Osteoblast (primary cell): ENCODE data around the gene ZC2HC1B. TPM values are rescaled to one million over a fixed set of nuclear protein-coding genes. Genes with fewer than 3 reads are reported as not detected.

ENCODE experiments used
- DNase-seq: peaks from one replicate; pipeline ENCODE4 v3.0.0; 2011; ENCODE audit warnings: low spot score, mixed read lengths; ENCODE audit not compliant: insufficient read length; ENCODE audit errors: missing footprints
- H2AFZ ChIP-seq: 2 replicates; pipeline ENCODE4 v1.6.0; 2011; ENCODE audit warnings: mild to moderate bottlenecking, low read length
- H3K27ac ChIP-seq: 2 replicates; pipeline ENCODE4 v1.5.1; 2011; ENCODE audit warnings: mild to moderate bottlenecking, low read depth, low read length, moderate library complexity
- H3K27me3 ChIP-seq: 2 replicates; pipeline ENCODE4 v1.6.0; 2012; ENCODE audit warnings: mild to moderate bottlenecking, control low read depth, inconsistent platforms, low read length, moderate library complexity; ENCODE audit not compliant: insufficient read depth
- H3K36me3 ChIP-seq: 2 replicates; pipeline ENCODE4 v1.5.1; 2011; ENCODE audit warnings: mild to moderate bottlenecking, low read length, control low read depth, moderate library complexity; ENCODE audit not compliant: insufficient read depth
- H3K4me1 ChIP-seq: 2 replicates; pipeline ENCODE4 v1.5.1; 2011; ENCODE audit warnings: mild to moderate bottlenecking, low read length, control low read depth, moderate library complexity; ENCODE audit not compliant: insufficient read depth
- H3K4me2 ChIP-seq: 2 replicates; pipeline ENCODE4 v1.6.0; 2011; ENCODE audit warnings: mild to moderate bottlenecking, low read length; ENCODE audit not compliant: insufficient read depth
- H3K4me3 ChIP-seq: fragments of 200-600 bp; sonication (generic); 3 replicates; pipeline ENCODE4 v1.5.1; 2012; ENCODE audit warnings: mild to moderate bottlenecking, low read length, inconsistent platforms; ENCODE audit not compliant: insufficient read depth
- H3K79me2 ChIP-seq: 2 replicates; pipeline ENCODE4 v1.6.0; 2012; ENCODE audit warnings: mild to moderate bottlenecking, low read length, control low read depth, inconsistent platforms; ENCODE audit not compliant: insufficient read depth
- H3K9me3 ChIP-seq: 2 replicates; pipeline ENCODE4 v1.5.1; 2011; ENCODE audit warnings: low read depth, low read length, control low read depth
- H4K20me1 ChIP-seq: 2 replicates; pipeline ENCODE4 v1.6.0; 2012; ENCODE audit warnings: mild to moderate bottlenecking, low read length, control low read depth; ENCODE audit not compliant: insufficient read depth
- total RNA-seq: library from RNA; depleted of rRNA; stranded (reverse); fragments of >200 nt; gene quantifications from 2 replicates; pipeline ENCODE4 v1.2.3, GENCODE V29; 2012
- TF ChIP-seq, protein P1 (sequence below): IDR thresholded peaks from 2 replicates; pipeline ENCODE4 v1.5.1; 2011; ENCODE audit warnings: mild to moderate bottlenecking, low read depth, low read length, moderate library complexity; ENCODE audit errors: extremely low read depth

The ZC2HC1B gene, protein sequence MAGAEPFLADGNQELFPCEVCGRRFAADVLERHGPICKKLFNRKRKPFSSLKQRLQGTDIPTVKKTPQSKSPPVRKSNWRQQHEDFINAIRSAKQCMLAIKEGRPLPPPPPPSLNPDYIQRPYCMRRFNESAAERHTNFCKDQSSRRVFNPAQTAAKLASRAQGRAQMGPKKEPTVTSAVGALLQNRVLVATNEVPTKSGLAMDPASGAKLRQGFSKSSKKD
- total RNA-seq, result not detected in 2 replicates

DNA sequence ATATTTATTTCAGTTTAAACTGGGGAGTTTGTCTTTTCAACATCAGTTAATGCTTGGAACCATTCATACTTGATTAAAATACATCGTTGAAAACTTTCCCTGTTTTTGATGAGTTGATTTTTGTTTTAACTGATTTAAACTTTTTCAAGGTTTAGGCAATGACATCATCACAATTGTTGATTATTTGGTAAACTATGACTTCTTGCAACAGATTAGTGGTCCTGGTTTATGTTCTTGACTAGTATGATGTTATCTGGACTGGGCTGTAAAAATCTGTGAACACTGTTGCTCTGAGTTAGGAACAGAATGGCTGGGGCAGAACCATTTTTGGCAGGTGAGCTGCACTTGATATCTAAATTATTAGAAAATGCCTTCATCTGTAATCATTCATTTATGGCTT, at the start of gene ZC2HC1B:
Gene ZC2HC1B (plus strand): TSS at position 241 of the 400 bp plus-strand sequence. CDS start 66 bp downstream, at position 307.
- no peak within 1 kb of the TSS for H2AFZ ChIP-seq
- no peaks in the 10 kb centered on the region for H3K9me3 ChIP-seq
- no peaks in the 10 kb centered on the region for H3K27me3 ChIP-seq
- H3K4me3 ChIP-seq, result no peak within 1 kb of the TSS
- DNase-seq, result no peak
- no peaks in the 10 kb centered on the region for H3K4me1 ChIP-seq
- H4K20me1 ChIP-seq, result no peaks in the 10 kb centered on the region
- H3K4me2 ChIP-seq, result no peak within 1 kb of the TSS
- H3K79me2 ChIP-seq, result no peaks in the 10 kb centered on the region
- H3K27ac ChIP-seq, result no peak within 1 kb of the TSS
- H3K36me3 ChIP-seq, result peaks cover 52% of the 10 kb centered on the region
- TF ChIP-seq, protein P1, sequence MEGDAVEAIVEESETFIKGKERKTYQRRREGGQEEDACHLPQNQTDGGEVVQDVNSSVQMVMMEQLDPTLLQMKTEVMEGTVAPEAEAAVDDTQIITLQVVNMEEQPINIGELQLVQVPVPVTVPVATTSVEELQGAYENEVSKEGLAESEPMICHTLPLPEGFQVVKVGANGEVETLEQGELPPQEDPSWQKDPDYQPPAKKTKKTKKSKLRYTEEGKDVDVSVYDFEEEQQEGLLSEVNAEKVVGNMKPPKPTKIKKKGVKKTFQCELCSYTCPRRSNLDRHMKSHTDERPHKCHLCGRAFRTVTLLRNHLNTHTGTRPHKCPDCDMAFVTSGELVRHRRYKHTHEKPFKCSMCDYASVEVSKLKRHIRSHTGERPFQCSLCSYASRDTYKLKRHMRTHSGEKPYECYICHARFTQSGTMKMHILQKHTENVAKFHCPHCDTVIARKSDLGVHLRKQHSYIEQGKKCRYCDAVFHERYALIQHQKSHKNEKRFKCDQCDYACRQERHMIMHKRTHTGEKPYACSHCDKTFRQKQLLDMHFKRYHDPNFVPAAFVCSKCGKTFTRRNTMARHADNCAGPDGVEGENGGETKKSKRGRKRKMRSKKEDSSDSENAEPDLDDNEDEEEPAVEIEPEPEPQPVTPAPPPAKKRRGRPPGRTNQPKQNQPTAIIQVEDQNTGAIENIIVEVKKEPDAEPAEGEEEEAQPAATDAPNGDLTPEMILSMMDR, result no peak

- no peak overlapping the region for H2AFZ ChIP-seq
- DNase-seq, result no peak
Observed at GRCh38 chr6:143817621-143818020, 46.7 kb upstream of the ZC2HC1B start.

DNA sequence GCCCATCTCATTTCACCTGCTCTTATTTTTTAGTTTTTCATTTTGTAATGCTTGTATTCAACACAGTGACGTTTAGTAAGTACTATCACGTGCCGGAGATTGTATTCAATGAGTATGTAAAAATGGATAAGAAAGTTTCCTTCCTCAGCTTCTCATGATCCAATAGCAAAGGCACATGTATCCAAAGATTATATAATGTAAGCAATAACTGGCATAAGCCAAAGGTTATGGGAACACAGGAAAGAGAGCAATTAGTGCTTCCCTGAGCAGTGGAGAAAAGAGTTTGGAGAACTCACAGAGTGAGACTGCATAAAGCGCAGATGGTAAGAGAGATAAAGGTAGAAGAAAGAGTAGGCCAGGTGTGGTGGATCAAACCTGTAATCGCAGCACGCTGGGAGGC, 42.9 kb upstream of the ZC2HC1B start:
- no peak for DNase-seq
- Histone ChIP-seq H3K4me2 (no peak overlapping the region), H3K36me3 (peaks cover 3% of the 10 kb centered on the region), H3K79me2 (no peaks in the 10 kb centered on the region), H3K4me3 (no peak overlapping the region), H4K20me1 (no peaks in the 10 kb centered on the region), H3K9me3 (no peaks in the 10 kb centered on the region), H2AFZ (no peak overlapping the region), H3K27me3 (no peaks in the 10 kb centered on the region), H3K27ac (no peak overlapping the region), H3K4me1 (no peaks in the 10 kb centered on the region)
- TF ChIP-seq, protein P1, result no peak

More at GRCh38 chr6:143817621-143818020, 46.7 kb upstream of the ZC2HC1B start:
- no peak overlapping the region for H3K27ac ChIP-seq
- no peaks in the 10 kb centered on the region for H3K79me2 ChIP-seq
- H3K4me1 ChIP-seq, result no peaks in the 10 kb centered on the region
- no peak overlapping the region for H3K4me2 ChIP-seq
- TF ChIP-seq, protein P1, result no peak
- H4K20me1 ChIP-seq, result no peaks in the 10 kb centered on the region
- H3K9me3 ChIP-seq, result no peaks in the 10 kb centered on the region
- no peak overlapping the region for H3K4me3 ChIP-seq
- H3K36me3 ChIP-seq, result peaks cover 3% of the 10 kb centered on the region
- no peaks in the 10 kb centered on the region for H3K27me3 ChIP-seq

- H3K27me3 ChIP-seq, result no peaks in the 10 kb centered on the region
- no peaks in the 10 kb centered on the region for H4K20me1 ChIP-seq
- H3K9me3 ChIP-seq, result no peaks in the 10 kb centered on the region
- TF ChIP-seq, protein P1, result no peak
- H3K79me2 ChIP-seq, result no peaks in the 10 kb centered on the region
- H3K4me2 ChIP-seq, result no peak overlapping the region
- H3K4me1 ChIP-seq, result no peaks in the 10 kb centered on the region
- H2AFZ ChIP-seq, result no peak overlapping the region
- H3K27ac ChIP-seq, result no peak overlapping the region
- H3K4me3 ChIP-seq, result no peak overlapping the region
- H3K36me3 ChIP-seq, result no peaks in the 10 kb centered on the region
- peak; percentile 47 for DNase-seq
Observed at GRCh38 chr6:143822584-143823024, 41.7 kb upstream of the ZC2HC1B start.
